Caco-2 (cell line): Measurements from ENCODE around the gene NBPF8. TPM values are rescaled to one million over a fixed set of nuclear protein-coding genes. Genes with fewer than 3 reads are reported as not detected.
A peak's percentile ranks its signal among the peaks of the same experiment; 100 is the strongest.
"Not testable (repeated sequence)": the region's sequence is repeated elsewhere in the genome, so short reads cannot be mapped to it uniquely, and the experiment has no call there.

Source experiments
- Bru-seq: library from RNA; stranded (reverse); fragments of 400-500 nt; gene quantifications from one replicate; lab custom pipeline; 2021; lab: Mats Ljungman, UMichigan
- BruChase-seq, 2 experiments: library from RNA; stranded (reverse); fragments of 400-500 nt; gene quantifications; one replicate each; lab custom pipeline; 2021; lab: Mats Ljungman, UMichigan
- BruUV-seq: library from RNA; stranded (reverse); fragments of 400-500 nt; replicated peaks from 2 replicates; lab custom pipeline; 2021; lab: Mats Ljungman, UMichigan
- CTCF ChIA-PET: fragments of 300-600 bp; sonication (Branson Sonifier 250); formaldehyde crosslinking; loops from one replicate; lab custom pipeline; 2022; ENCODE audit warnings: antibody characterized with exemption; lab: Charles Lee
- POLR2A ChIA-PET: fragments of 300-600 bp; sonication (Branson Sonifier 250); formaldehyde crosslinking; loops from one replicate; lab custom pipeline; 2022; ENCODE audit warnings: antibody characterized with exemption; lab: Charles Lee
- DNase-seq, 2 experiments: peaks; one replicate each; pipeline versions ENCODE4 v3.0.0 to v3.0.0-alpha.2; 2020 to 2022
- H3K27me3 ChIP-seq: replicated peaks from 2 replicates; pipeline ENCODE4 v1.6.0; 2011; ENCODE audit warnings: low read length; ENCODE audit not compliant: control insufficient read depth, insufficient read depth
- H3K36me3 ChIP-seq: 2 replicates; pipeline ENCODE4 v1.5.1; 2011; ENCODE audit warnings: low read length; ENCODE audit not compliant: control insufficient read depth, insufficient read depth
- H3K4me1 ChIP-seq: fragments of 250-450 bp; sonication (Bioruptor Pico); 2 replicates; pipeline ENCODE4 v1.5.1; 2020; ENCODE audit warnings: mild to moderate bottlenecking
- H3K4me3 ChIP-seq: 2 replicates; pipeline ENCODE4 v1.5.1; 2011; ENCODE audit warnings: low read depth, mild to moderate bottlenecking, control low read depth, low read length
- H3K9me3 ChIP-seq: fragments of 250-450 bp; sonication (Bioruptor Pico); 2 replicates; pipeline ENCODE4 v1.5.1; 2020; ENCODE audit warnings: mild to moderate bottlenecking, moderate library complexity
- H3K27ac Mint-ChIP-seq: one replicate; pipeline ENCODE4 v1.8.0; 2022; ENCODE audit warnings: mixed read lengths; ENCODE audit not compliant: unreplicated experiment
- H3K27me3 Mint-ChIP-seq: one replicate; pipeline ENCODE4 v1.8.0; 2022; ENCODE audit warnings: mixed read lengths; ENCODE audit not compliant: insufficient read depth, unreplicated experiment
- H3K36me3 Mint-ChIP-seq: one replicate; pipeline ENCODE4 v1.8.0; 2022; ENCODE audit warnings: mild to moderate bottlenecking, mixed read lengths; ENCODE audit not compliant: insufficient read depth, unreplicated experiment
- H3K4me1 Mint-ChIP-seq: one replicate; pipeline ENCODE4 v1.8.0; 2022; ENCODE audit warnings: low read depth, mixed read lengths; ENCODE audit not compliant: unreplicated experiment
- H3K4me3 Mint-ChIP-seq: one replicate; pipeline ENCODE4 v1.8.0; 2022; ENCODE audit warnings: mild to moderate bottlenecking, moderate library complexity, mixed read lengths; ENCODE audit not compliant: unreplicated experiment
- H3K9me3 Mint-ChIP-seq: one replicate; pipeline ENCODE4 v1.8.0; 2022; ENCODE audit warnings: mixed read lengths; ENCODE audit not compliant: unreplicated experiment
- intact Hi-C: fragments of 100-400 bp; cut with micrococcal nuclease; formaldehyde crosslinking; loops from one replicate; pipeline ENCODE4 v1.10.0; 2022; ENCODE audit not compliant: unreplicated experiment
- long read RNA-seq: library from polyadenylated mRNA; stranded (forward); transcript quantifications from one replicate; pipeline ENCODE4 v2.0.0, GENCODE V29; 2022
- total RNA-seq: library from RNA; stranded (reverse); gene quantifications from 2 replicates; pipeline ENCODE4 v1.2.3, GENCODE V29; 2022

Gene NBPF8
- total RNA-seq = 8.4 and 8.7 TPM in 2 replicates
- Bru-seq, nascent RNA = percentile 48 among the genes with signal in this experiment
- BruChase-seq, experiment 1, labeled RNA remaining after a 2-hour chase = percentile 53 among the genes with signal in this experiment
- percentile 57 among the genes with signal in this experiment for BruChase-seq, experiment 2, labeled RNA remaining after a 6-hour chase
- long read RNA-seq, partial matches to known transcripts = 1 of 7 reads
- long read RNA-seq, other reads (novel, unspliced or antisense) = 6 of 7 reads

DNA sequence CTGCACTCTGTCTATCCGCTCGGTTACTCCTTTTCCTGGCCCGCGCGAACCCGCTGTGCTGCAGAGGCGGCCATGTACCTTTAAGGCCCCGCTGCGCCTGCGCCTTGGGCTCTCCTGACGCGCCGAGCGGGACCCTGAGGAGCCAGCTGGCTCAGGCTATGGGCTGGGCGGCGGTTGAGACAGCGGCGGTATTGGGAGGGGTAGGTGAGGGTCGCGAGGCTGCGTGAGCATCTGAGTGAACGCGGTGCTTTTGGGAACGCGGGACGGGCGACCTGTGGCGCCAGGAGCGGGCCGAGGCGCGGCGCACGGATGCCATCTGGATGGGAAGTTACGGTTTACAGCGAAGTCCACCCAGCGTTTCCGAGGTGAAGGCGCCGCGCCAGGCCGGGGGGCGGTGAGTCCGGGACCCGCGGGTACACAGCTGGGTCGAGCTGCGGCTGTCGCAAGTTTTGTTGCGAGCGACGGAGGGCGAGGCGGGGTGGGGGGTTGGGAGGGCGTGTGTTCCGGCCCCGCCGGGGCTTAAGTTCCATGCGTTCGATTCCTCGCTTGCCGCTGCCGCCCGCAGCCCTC lies at the start of gene NBPF8:
Gene NBPF8 (plus strand): TSS at position 125 of the 570 bp plus-strand sequence. CDS start 21,488 bp downstream, outside the sequence.
- H3K27ac Mint-ChIP-seq = peak within 1 kb of the TSS; percentile 80
- H3K4me3 ChIP-seq = peak within 1 kb of the TSS; percentile 40
- H3K4me1 Mint-ChIP-seq, H3K36me3 Mint-ChIP-seq, H3K9me3 Mint-ChIP-seq, H3K27me3 ChIP-seq, H3K27me3 Mint-ChIP-seq, POLR2A ChIA-PET, H3K36me3 ChIP-seq, BruUV-seq, H3K9me3 ChIP-seq, H3K4me1 ChIP-seq, intact Hi-C loops, CTCF ChIA-PET: not testable (repeated sequence)
- DNase-seq = peak; percentile 63
- H3K4me3 Mint-ChIP-seq = peak within 1 kb of the TSS; percentile 92

- BruUV-seq, CTCF ChIA-PET, H3K27me3 ChIP-seq, H3K4me3 Mint-ChIP-seq, H3K27me3 Mint-ChIP-seq, H3K4me1 ChIP-seq, H3K36me3 Mint-ChIP-seq, POLR2A ChIA-PET, H3K27ac Mint-ChIP-seq, H3K4me3 ChIP-seq, DNase-seq, H3K4me1 Mint-ChIP-seq, H3K9me3 Mint-ChIP-seq, H3K9me3 ChIP-seq, H3K36me3 ChIP-seq, intact Hi-C loops: not testable (repeated sequence)
Measured at GRCh38 chr1:120367709-120368108, 47.1 kb upstream of the NBPF8 start.

DNA sequence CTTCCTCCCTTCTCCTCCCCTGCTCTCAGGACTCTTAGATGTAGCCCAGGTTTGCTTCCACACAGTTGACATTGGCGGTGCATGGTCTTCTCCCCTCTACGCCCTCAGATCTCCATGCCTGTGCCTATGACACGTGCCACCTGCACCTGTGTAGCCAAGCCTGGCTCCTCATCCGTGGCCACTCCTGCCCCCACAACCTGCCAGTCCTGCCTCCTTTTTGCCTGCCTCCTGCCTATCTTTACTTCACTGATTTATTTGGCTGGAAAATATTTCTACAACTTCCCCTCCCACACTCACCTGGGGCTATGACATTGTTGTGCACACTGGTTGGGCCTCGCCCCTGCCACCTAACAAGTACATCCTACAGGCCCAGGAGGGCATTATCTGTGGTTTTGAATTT lies 28.2 kb upstream of the NBPF8 start:
- H3K4me1 ChIP-seq, BruUV-seq, H3K36me3 Mint-ChIP-seq, H3K4me3 Mint-ChIP-seq, DNase-seq, H3K9me3 ChIP-seq, H3K4me1 Mint-ChIP-seq, CTCF ChIA-PET, H3K9me3 Mint-ChIP-seq, POLR2A ChIA-PET, H3K27me3 Mint-ChIP-seq, H3K36me3 ChIP-seq, H3K4me3 ChIP-seq, H3K27ac Mint-ChIP-seq, intact Hi-C loops, H3K27me3 ChIP-seq: not testable (repeated sequence)

- H3K27me3 ChIP-seq, H3K9me3 ChIP-seq, H3K4me3 ChIP-seq, H3K27me3 Mint-ChIP-seq, POLR2A ChIA-PET, H3K4me1 Mint-ChIP-seq, H3K36me3 ChIP-seq, intact Hi-C loops, H3K4me3 Mint-ChIP-seq, H3K36me3 Mint-ChIP-seq, H3K27ac Mint-ChIP-seq, H3K9me3 Mint-ChIP-seq, DNase-seq, H3K4me1 ChIP-seq, CTCF ChIA-PET, BruUV-seq: not testable (repeated sequence)
Measured at GRCh38 chr1:120388597-120389126, 26.2 kb upstream of the NBPF8 start.

- H3K4me1 ChIP-seq, H3K4me3 ChIP-seq, H3K36me3 Mint-ChIP-seq, H3K9me3 ChIP-seq, H3K27me3 Mint-ChIP-seq, intact Hi-C loops, H3K36me3 ChIP-seq, H3K4me3 Mint-ChIP-seq, POLR2A ChIA-PET, H3K27ac Mint-ChIP-seq, H3K9me3 Mint-ChIP-seq, H3K27me3 ChIP-seq, BruUV-seq, CTCF ChIA-PET, H3K4me1 Mint-ChIP-seq, DNase-seq: not testable (repeated sequence)
Measured at GRCh38 chr1:120391365-120391764, 23.5 kb upstream of the NBPF8 start.

DNA sequence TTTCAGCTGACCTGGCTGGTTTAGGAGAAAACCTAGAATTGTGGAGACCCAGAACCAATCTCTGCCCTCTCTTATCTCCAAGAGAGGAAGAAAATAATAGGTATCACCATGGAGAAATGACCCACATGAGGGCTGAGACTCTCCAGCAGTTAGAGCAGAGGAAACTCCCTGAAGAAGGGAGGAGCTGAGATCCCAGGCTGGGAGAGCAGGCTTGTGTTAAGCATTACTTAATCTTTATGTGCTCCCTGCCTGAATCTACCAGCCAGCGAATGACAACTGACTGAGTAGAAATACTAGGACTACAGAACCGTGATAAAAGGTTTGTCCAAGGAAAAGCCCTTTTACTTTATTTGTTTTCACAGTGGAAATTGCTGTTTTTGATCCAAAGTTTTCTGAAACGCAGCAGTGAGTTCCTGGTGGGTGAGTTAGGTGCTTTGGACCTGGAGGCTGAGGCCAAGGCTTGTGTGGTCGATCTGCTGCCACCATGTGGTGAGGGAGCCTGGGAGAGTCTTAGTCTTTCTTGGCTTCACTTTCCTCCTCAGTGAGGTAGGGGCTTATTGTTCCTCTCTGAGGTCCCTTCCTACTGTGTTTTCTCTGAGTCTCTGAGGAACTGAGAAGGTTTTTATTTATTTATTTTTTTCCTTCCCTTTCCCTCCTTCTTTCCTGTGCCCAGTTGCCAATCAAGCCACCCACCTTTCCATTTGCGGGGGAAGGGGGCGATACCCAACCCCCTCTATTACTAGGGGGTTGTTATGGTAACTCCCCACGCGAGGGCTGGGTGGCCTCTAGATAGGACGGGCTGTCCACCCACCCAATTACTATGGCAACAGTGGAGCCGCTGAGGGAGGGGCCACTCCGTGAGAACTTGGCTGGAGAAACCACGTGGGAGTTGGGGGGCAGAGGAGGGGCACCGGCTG lies 21.3 kb upstream of the NBPF8 start:
- CTCF ChIA-PET, H3K4me3 ChIP-seq, H3K9me3 ChIP-seq, H3K4me1 Mint-ChIP-seq, BruUV-seq, H3K4me3 Mint-ChIP-seq, H3K36me3 Mint-ChIP-seq, POLR2A ChIA-PET, H3K9me3 Mint-ChIP-seq, H3K27me3 Mint-ChIP-seq, DNase-seq, H3K36me3 ChIP-seq, H3K27ac Mint-ChIP-seq, H3K27me3 ChIP-seq, intact Hi-C loops, H3K4me1 ChIP-seq: not testable (repeated sequence)
